IMR-90 (cell line): ENCODE results near the gene SERPINA4. TPM values are rescaled to one million over a fixed set of nuclear protein-coding genes. Genes with fewer than 3 reads are reported as not detected.

ENCODE experiments used
- ATAC-seq: fragments of 200-7000 bp; cut with Tn5 transposase; 2 replicates; pipeline ENCODE4 v1.9.1; 2020; ENCODE audit warnings: low read depth, mild to moderate bottlenecking, moderate library complexity
- BruUV-seq: library from RNA; stranded (reverse); fragments of 400-500 nt; replicated peaks from 2 replicates; lab custom pipeline; 2021; lab: Mats Ljungman, UMichigan
- CTCF ChIA-PET: fragments of 300-600 bp; formaldehyde crosslinking; extraction: SDS; loops from one replicate; lab custom pipeline; 2021; ENCODE audit warnings: antibody characterized with exemption; lab: Yijun Ruan, JAX
- POLR2A ChIA-PET: fragments of 300-600 bp; sonication (Branson Sonifier 250); formaldehyde crosslinking; loops from one replicate; lab custom pipeline; 2022; ENCODE audit warnings: antibody characterized with exemption; ENCODE audit not compliant: unreplicated experiment; lab: Charles Lee
- DNase-seq: peaks from one replicate; pipeline ENCODE4 v3.0.0; 2013
- H2AFZ ChIP-seq: replicated peaks from 2 replicates; pipeline ENCODE3; 2013; ENCODE audit warnings: low read length, mild to moderate bottlenecking; ENCODE audit not compliant: poor library complexity
- H2AK5ac ChIP-seq: 2 replicates; pipeline ENCODE4 v1.6.1; 2013; ENCODE audit warnings: low read depth, low read length, inconsistent platforms
- H2AK9ac ChIP-seq: replicated peaks from 2 replicates; pipeline ENCODE3; 2013; ENCODE audit warnings: mild to moderate bottlenecking, low read depth, low read length, moderate library complexity; ENCODE audit not compliant: poor library complexity
- H2BK120ac ChIP-seq: 2 replicates; pipeline ENCODE4 v1.6.1; 2013; ENCODE audit warnings: low read depth, low read length, inconsistent platforms
- H2BK15ac ChIP-seq: 3 replicates; pipeline ENCODE4 v1.6.1; 2013; ENCODE audit warnings: low read depth, low read length, inconsistent platforms
- H2BK20ac ChIP-seq: 2 replicates; pipeline ENCODE4 v1.6.1; 2013; ENCODE audit warnings: low read depth, mild to moderate bottlenecking, inconsistent platforms, low read length, moderate library complexity
- H2BK5ac ChIP-seq: 2 replicates; pipeline ENCODE4 v1.6.1; 2013; ENCODE audit warnings: mild to moderate bottlenecking, low read depth, low read length, inconsistent platforms; ENCODE audit not compliant: poor library complexity, severe bottlenecking
- H3K14ac ChIP-seq: replicated peaks from 2 replicates; pipeline ENCODE4 v1.6.1; 2013; ENCODE audit warnings: low read depth, low read length, inconsistent platforms
- H3K18ac ChIP-seq: 2 replicates; pipeline ENCODE4 v1.6.1; 2013; ENCODE audit warnings: low read depth, low read length, control low read depth
- H3K23ac ChIP-seq: 2 replicates; pipeline ENCODE4 v1.6.1; 2013; ENCODE audit warnings: low read depth, low read length, inconsistent platforms
- H3K27ac ChIP-seq: 2 replicates; pipeline ENCODE4 v1.5.1; 2013; ENCODE audit warnings: mild to moderate bottlenecking, control low read depth, low read length; ENCODE audit not compliant: insufficient read depth
- H3K27me3 ChIP-seq: 2 replicates; pipeline ENCODE4 v1.6.1; 2013; ENCODE audit warnings: low read length; ENCODE audit not compliant: control insufficient read depth, insufficient read depth
- H3K36me3 ChIP-seq: 2 replicates; pipeline ENCODE4 v1.6.1; 2013; ENCODE audit warnings: low read length, mixed read lengths; ENCODE audit not compliant: control insufficient read depth, insufficient read depth
- H3K4ac ChIP-seq: 2 replicates; pipeline ENCODE4 v1.6.1; 2013; ENCODE audit warnings: low read depth, low read length, inconsistent platforms
- H3K4me1 ChIP-seq: 2 replicates; pipeline ENCODE4 v1.6.1; 2013; ENCODE audit warnings: low read length, mixed read lengths; ENCODE audit not compliant: control insufficient read depth, insufficient read depth
- H3K4me2 ChIP-seq: 2 replicates; pipeline ENCODE4 v1.6.1; 2013; ENCODE audit warnings: low read depth, mild to moderate bottlenecking, control low read depth, low read length, moderate library complexity
- H3K4me3 ChIP-seq: 2 replicates; pipeline ENCODE4 v1.5.1; 2013; ENCODE audit warnings: low read depth, mild to moderate bottlenecking, control low read depth, low read length, moderate library complexity; ENCODE audit not compliant: insufficient read depth
- H3K56ac ChIP-seq: 2 replicates; pipeline ENCODE4 v1.6.1; 2013; ENCODE audit warnings: low read length, inconsistent platforms; ENCODE audit not compliant: insufficient read depth; ENCODE audit errors: extremely low read depth
- H3K79me1 ChIP-seq, 2 experiments: 2 replicates each; pipeline ENCODE4 v1.6.1; 2013; ENCODE audit warnings: low read length in 2 of 2, inconsistent platforms in 1 of 2, low read depth in 1 of 2
- H3K9ac ChIP-seq: 2 replicates; pipeline ENCODE4 v1.6.1; 2013; ENCODE audit warnings: low read depth, low read length, control low read depth
- H3K9me1 ChIP-seq: 2 replicates; pipeline ENCODE4 v1.6.1; 2013; ENCODE audit warnings: low read length, inconsistent platforms; ENCODE audit not compliant: insufficient read depth
- H3K9me3 ChIP-seq: 2 replicates; pipeline ENCODE4 v1.6.1; 2013; ENCODE audit warnings: low read length; ENCODE audit not compliant: control insufficient read depth, insufficient read depth
- H4K20me1 ChIP-seq: 2 replicates; pipeline ENCODE4 v1.6.1; 2013; ENCODE audit warnings: low read length, inconsistent platforms; ENCODE audit not compliant: insufficient read depth
- H4K5ac ChIP-seq: 2 replicates; pipeline ENCODE4 v1.6.1; 2013; ENCODE audit warnings: mild to moderate bottlenecking, low read depth, low read length, control low read depth
- H4K8ac ChIP-seq, 2 experiments: 2 replicates each; pipeline ENCODE4 v1.6.1; 2013; ENCODE audit warnings: low read depth in 2 of 2, low read length in 2 of 2, control low read depth in 1 of 2, inconsistent platforms in 1 of 2
- H4K91ac ChIP-seq: 2 replicates; pipeline ENCODE4 v1.6.1; 2013; ENCODE audit warnings: low read depth, low read length, inconsistent platforms; ENCODE audit not compliant: insufficient read depth
- BHLHE40 ChIP-seq: fragments of 150-350 bp; IDR thresholded peaks from 2 replicates; pipeline ENCODE4 v1.6.1; 2016; ENCODE audit warnings: mild to moderate bottlenecking, low read depth, low read length
- CEBPB ChIP-seq: IDR thresholded peaks from 2 replicates; pipeline ENCODE4 v1.6.1; 2012; ENCODE audit warnings: low read depth, low read length, improper control_type of control experiment
- ELK1 ChIP-seq: fragments of 150-350 bp; IDR thresholded peaks from 2 replicates; pipeline ENCODE4 v1.6.1; 2016; ENCODE audit warnings: low read depth, mild to moderate bottlenecking, low read length, moderate library complexity, borderline replicate concordance
- FOS ChIP-seq: fragments of 150-350 bp; IDR thresholded peaks from 2 replicates; pipeline ENCODE4 v1.6.1; 2016; ENCODE audit warnings: low read depth, low read length
- MXI1 ChIP-seq: IDR thresholded peaks from 2 replicates; pipeline ENCODE4 v1.6.1; 2012; ENCODE audit warnings: low read depth, mild to moderate bottlenecking, low read length, moderate library complexity, borderline replicate concordance
- NFE2L2 ChIP-seq: fragments of 150-350 bp; IDR thresholded peaks from 2 replicates; pipeline ENCODE4 v1.6.1; 2016; ENCODE audit warnings: low read depth, mild to moderate bottlenecking, low read length
- POLR2A ChIP-seq: IDR thresholded peaks from 2 replicates; pipeline ENCODE4 v1.6.1; 2012; ENCODE audit warnings: mild to moderate bottlenecking, low read depth, low read length
- RAD21 ChIP-seq: IDR thresholded peaks from 2 replicates; pipeline ENCODE4 v1.6.1; 2012; ENCODE audit warnings: low read length, improper control_type of control experiment
- RCOR1 ChIP-seq: IDR thresholded peaks from 2 replicates; pipeline ENCODE4 v1.6.1; 2012; ENCODE audit warnings: mild to moderate bottlenecking, low read length, improper control_type of control experiment; ENCODE audit not compliant: insufficient replicate concordance
- RFX5 ChIP-seq: IDR thresholded peaks from 2 replicates; pipeline ENCODE4 v1.8.0; 2012; ENCODE audit warnings: low read depth, mild to moderate bottlenecking, low read length, moderate library complexity
- SMC3 ChIP-seq: fragments of 150-350 bp; IDR thresholded peaks from 2 replicates; pipeline ENCODE4 v1.6.1; 2016; ENCODE audit warnings: low read depth, mild to moderate bottlenecking, antibody characterized with exemption, low read length, moderate library complexity
- dilution Hi-C: fragments of 300-500 bp; cut with HindIII; formaldehyde crosslinking; loops from one replicate; pipeline ENCODE4 v1.14.3; 2018; ENCODE audit warnings: low sequenced_read_pairs; ENCODE audit not compliant: unreplicated experiment
- in situ Hi-C: fragments of 300-500 bp; cut with MboI; formaldehyde crosslinking; loops from 3 replicates; pipeline ENCODE4 v1.14.3; 2019; ENCODE audit warnings: low sequenced_read_pairs, inconsistent platforms, mixed read lengths
- intact Hi-C: fragments of 100-400 bp; cut with micrococcal nuclease; formaldehyde crosslinking; loops from 2 replicates; pipeline ENCODE4 v1.10.0; 2022
- polyA plus RNA-seq, 3 experiments: library from polyadenylated mRNA; depleted of rRNA; stranded (reverse); fragments of >200 nt; gene quantifications; 2 replicates each; pipeline ENCODE4 v1.2.3, GENCODE V29; 2012; ENCODE audit warnings: low replicate concordance in 1 of 3
- total RNA-seq: library from RNA; depleted of rRNA; stranded (reverse); fragments of >200 nt; gene quantifications from 2 replicates; pipeline ENCODE4 v1.2.3, GENCODE V29; 2012
- TF ChIP-seq, protein P1 (sequence below): fragments of 150-350 bp; IDR thresholded peaks from 2 replicates; pipeline ENCODE4 v1.6.1; 2017; ENCODE audit warnings: mild to moderate bottlenecking, antibody characterized with exemption, low read length, low read depth
- TF ChIP-seq, protein P2 (sequence below): conservative IDR thresholded peaks from 2 replicates; pipeline ENCODE4 v1.5.1; 2012; ENCODE audit warnings: mild to moderate bottlenecking, low read depth, low read length, improper control_type of control experiment

The SERPINA4 gene
- total and polyA plus RNA-seq, 2 of the 4 experiments (the other 2 are of a cell fraction), result not detected

DNA sequence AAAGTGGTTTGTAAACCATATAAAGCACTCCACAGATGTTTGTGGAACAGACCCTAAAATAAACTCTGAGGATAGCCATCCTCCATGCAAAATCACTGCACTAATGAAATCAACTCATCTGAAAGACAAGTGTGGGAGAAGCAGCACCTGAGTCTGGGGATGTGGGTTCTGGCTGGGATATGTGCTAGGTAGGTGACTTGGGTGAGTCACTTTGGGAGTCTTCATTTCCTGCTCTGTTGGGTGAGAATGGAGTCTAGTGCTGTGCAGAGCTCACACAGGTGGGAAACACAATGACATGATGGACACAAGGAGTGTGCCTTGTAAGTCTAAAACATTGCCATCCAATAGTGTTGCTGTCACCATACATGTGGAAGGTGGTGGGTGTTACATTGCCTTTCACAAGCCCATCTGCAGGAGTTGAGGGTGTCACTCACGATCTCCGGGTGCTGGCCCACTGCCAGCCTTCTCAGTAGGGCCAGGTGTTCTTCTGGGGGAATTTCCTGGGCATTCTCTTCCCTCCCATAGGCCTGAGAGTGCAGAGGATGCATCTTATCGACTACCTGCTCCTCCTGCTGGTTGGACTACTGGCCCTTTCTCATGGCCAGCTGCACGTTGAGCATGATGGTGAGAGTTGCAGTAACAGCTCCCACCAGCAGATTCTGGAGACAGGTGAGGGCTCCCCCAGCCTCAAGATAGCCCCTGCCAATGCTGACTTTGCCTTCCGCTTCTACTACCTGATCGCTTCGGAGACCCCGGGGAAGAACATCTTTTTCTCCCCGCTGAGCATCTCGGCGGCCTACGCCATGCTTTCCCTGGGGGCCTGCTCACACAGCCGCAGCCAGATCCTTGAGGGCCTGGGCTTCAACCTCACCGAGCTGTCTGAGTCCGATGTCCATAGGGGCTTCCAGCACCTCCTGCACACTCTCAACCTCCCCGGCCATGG is 2.0 kb downstream of the SERPINA4 start (continued):
- TF ChIP-seq, protein P1, sequence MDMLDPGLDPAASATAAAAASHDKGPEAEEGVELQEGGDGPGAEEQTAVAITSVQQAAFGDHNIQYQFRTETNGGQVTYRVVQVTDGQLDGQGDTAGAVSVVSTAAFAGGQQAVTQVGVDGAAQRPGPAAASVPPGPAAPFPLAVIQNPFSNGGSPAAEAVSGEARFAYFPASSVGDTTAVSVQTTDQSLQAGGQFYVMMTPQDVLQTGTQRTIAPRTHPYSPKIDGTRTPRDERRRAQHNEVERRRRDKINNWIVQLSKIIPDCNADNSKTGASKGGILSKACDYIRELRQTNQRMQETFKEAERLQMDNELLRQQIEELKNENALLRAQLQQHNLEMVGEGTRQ, result no peak

DNA sequence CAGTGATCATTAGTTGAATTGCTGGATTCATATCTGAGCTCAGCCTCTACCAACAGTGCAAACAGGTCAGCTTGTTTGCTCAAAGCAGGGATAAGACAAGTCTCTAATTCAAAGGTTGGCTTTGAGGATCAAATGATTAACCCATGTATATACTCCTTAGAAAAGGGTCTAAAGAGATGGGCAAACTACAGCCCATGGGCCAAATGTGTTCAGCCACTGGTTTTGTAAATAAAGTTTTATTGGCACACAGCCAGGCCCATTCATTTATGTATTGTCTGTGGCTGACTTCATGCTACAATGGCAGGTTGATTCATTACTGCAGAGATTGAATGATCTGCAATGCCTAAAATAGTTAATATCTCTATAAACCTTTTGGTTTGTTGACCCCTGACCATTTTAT is 3.1 kb downstream of the SERPINA4 start:
- H3K4me3 ChIP-seq, result no peak overlapping the region
- no peaks in the 10 kb centered on the region for H3K4me1 ChIP-seq
- no peak overlapping the region for H2BK120ac ChIP-seq
- dilution Hi-C loops, result no loop called here
- H2AK9ac ChIP-seq, result no peak overlapping the region
- ChIA-PET CTCF (no interaction called here), POLR2A (no interaction called here)
- no peak overlapping the region for H4K5ac ChIP-seq
- H3K9me1 ChIP-seq, result no peaks in the 10 kb centered on the region
- no peak overlapping the region for H3K18ac ChIP-seq
- H3K79me1 ChIP-seq, result no peaks in the 10 kb centered on the region
- no peak overlapping the region for H3K4ac ChIP-seq
- H3K36me3 ChIP-seq, result no peaks in the 10 kb centered on the region
- BruUV-seq, result no TSS peak
- H3K9ac ChIP-seq, result no peak overlapping the region
- H3K14ac ChIP-seq, result no peak overlapping the region
- no peak overlapping the region for H4K8ac ChIP-seq
- no peak overlapping the region for H2AFZ ChIP-seq
- no peaks in the 10 kb centered on the region; the same call in 1 of the 2 replicates for H3K27me3 ChIP-seq
- H2BK15ac ChIP-seq, result no peak overlapping the region
- no peaks in the 10 kb centered on the region for H4K20me1 ChIP-seq
- H2BK20ac ChIP-seq, result no peak overlapping the region
- intact Hi-C loops, result no loop called here
- peaks cover 2% of the 10 kb centered on the region; the same call in 1 of the 2 replicates for H3K9me3 ChIP-seq
- H2BK5ac ChIP-seq, result no peak overlapping the region
- no peak overlapping the region for H3K23ac ChIP-seq
- ATAC-seq, result no peak
- in situ Hi-C loops, result no loop called here
- H3K56ac ChIP-seq, result no peak overlapping the region
- H2AK5ac ChIP-seq, result no peak overlapping the region
- H4K91ac ChIP-seq, result no peak overlapping the region
- no peak overlapping the region for H3K4me2 ChIP-seq
- DNase-seq, result no peak
- H3K27ac ChIP-seq, result no peak overlapping the region
- TF ChIP-seq RFX5 (no peak), RCOR1 (no peak), ELK1 (no peak), POLR2A (no peak), RAD21 (no peak), SMC3 (no peak), NFE2L2 (no peak), BHLHE40 (no peak), CEBPB (no peak), FOS (no peak), MXI1 (no peak)
- TF ChIP-seq, protein P2, sequence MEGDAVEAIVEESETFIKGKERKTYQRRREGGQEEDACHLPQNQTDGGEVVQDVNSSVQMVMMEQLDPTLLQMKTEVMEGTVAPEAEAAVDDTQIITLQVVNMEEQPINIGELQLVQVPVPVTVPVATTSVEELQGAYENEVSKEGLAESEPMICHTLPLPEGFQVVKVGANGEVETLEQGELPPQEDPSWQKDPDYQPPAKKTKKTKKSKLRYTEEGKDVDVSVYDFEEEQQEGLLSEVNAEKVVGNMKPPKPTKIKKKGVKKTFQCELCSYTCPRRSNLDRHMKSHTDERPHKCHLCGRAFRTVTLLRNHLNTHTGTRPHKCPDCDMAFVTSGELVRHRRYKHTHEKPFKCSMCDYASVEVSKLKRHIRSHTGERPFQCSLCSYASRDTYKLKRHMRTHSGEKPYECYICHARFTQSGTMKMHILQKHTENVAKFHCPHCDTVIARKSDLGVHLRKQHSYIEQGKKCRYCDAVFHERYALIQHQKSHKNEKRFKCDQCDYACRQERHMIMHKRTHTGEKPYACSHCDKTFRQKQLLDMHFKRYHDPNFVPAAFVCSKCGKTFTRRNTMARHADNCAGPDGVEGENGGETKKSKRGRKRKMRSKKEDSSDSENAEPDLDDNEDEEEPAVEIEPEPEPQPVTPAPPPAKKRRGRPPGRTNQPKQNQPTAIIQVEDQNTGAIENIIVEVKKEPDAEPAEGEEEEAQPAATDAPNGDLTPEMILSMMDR, result no peak
